Endothelial cell of umbilical vein (primary cell): Measurements from ENCODE around the gene SPDEF. TPM values are rescaled to one million over a fixed set of nuclear protein-coding genes. Genes with fewer than 3 reads are reported as not detected.

Source experiments
- BruUV-seq: library from RNA; stranded (reverse); fragments of 400-500 nt; replicated peaks from 2 replicates; lab custom pipeline; 2021; lab: Mats Ljungman, UMichigan
- CTCF ChIA-PET: fragments of 300-600, 350-600 bp; sonication (Branson Sonifier 250); formaldehyde crosslinking; loops from one replicate; lab custom pipeline; 2021; ENCODE audit warnings: antibody characterized with exemption, inconsistent platforms; lab: Charles Lee
- POLR2A ChIA-PET: fragments of 300-600, 350-600 bp; sonication (Branson Sonifier 250); formaldehyde crosslinking; loops from one replicate; lab custom pipeline; 2021; ENCODE audit warnings: antibody characterized with exemption, inconsistent platforms; lab: Charles Lee
- DNase-seq: peaks from one replicate; pipeline ENCODE4 v3.0.0-alpha.2; 2011; ENCODE audit warnings: low read depth, low spot score
- FAIRE-seq: peaks from 2 replicates; lab custom pipeline; 2011; peaks lifted over from hg19 to GRCh38; lab: Jason Lieb, UNC
- H2AFZ ChIP-seq: 2 replicates; pipeline ENCODE4 v1.6.0; 2012; ENCODE audit warnings: low read depth, low read length, control low read depth, inconsistent platforms
- H3K27ac ChIP-seq: 2 replicates; pipeline ENCODE4 v1.5.1; 2011; ENCODE audit warnings: low read depth, mild to moderate bottlenecking, control low read depth, low read length, moderate library complexity; ENCODE audit not compliant: insufficient read depth
- H3K27me3 ChIP-seq, 2 experiments: 2 replicates each; pipeline versions ENCODE4 v1.6.0 to v1.6.1; 2011; ENCODE audit warnings: low read length in 2 of 2, mixed read lengths in 1 of 2; ENCODE audit not compliant: control insufficient read depth in 2 of 2, insufficient read depth in 2 of 2
- H3K36me3 ChIP-seq, 2 experiments: 2 replicates in 1 of 2; 3 replicates in 1 of 2; pipeline ENCODE4 v1.5.1; 2011; ENCODE audit warnings: low read length in 2 of 2, mild to moderate bottlenecking in 1 of 2, moderate library complexity in 1 of 2; ENCODE audit not compliant: control insufficient read depth in 2 of 2, insufficient read depth in 2 of 2; ENCODE audit errors: extremely low read depth in 1 of 2
- H3K4me1 ChIP-seq: 3 replicates; pipeline ENCODE4 v1.5.1; 2011; ENCODE audit warnings: mild to moderate bottlenecking, low read length; ENCODE audit not compliant: control insufficient read depth, insufficient read depth; ENCODE audit errors: extremely low read depth
- H3K4me2 ChIP-seq: 2 replicates; pipeline ENCODE4 v1.6.1; 2011; ENCODE audit warnings: low read length, control low read depth, mixed read lengths; ENCODE audit not compliant: insufficient read depth
- H3K4me3 ChIP-seq, 3 experiments: fragments of 200-600 bp in 1 of 3; sonication (generic), shearing (Covaris generic) in 1 of 3; replicated peaks in 1 of 3; 2 replicates each; pipeline ENCODE4 v1.5.1; 2011 to 2016; ENCODE audit warnings: control low read depth in 3 of 3, low read length in 3 of 3, mild to moderate bottlenecking in 2 of 3, inconsistent platforms in 1 of 3, low read depth in 1 of 3, moderate library complexity in 1 of 3; ENCODE audit not compliant: insufficient read depth in 1 of 3
- H3K79me2 ChIP-seq: 2 replicates; pipeline ENCODE4 v1.6.0; 2012; ENCODE audit warnings: low read length, inconsistent platforms; ENCODE audit not compliant: control insufficient read depth, insufficient read depth
- H3K9ac ChIP-seq: replicated peaks from 2 replicates; pipeline ENCODE3; 2011; ENCODE audit warnings: low read length, control low read depth; ENCODE audit not compliant: insufficient read depth; ENCODE audit errors: extremely low read depth
- H3K9me1 ChIP-seq: replicated peaks from 3 replicates; pipeline ENCODE4 v1.6.0; 2011; ENCODE audit warnings: mild to moderate bottlenecking, low read length; ENCODE audit not compliant: control insufficient read depth, insufficient read depth; ENCODE audit errors: extremely low read depth
- H3K9me3 ChIP-seq: replicated peaks from 2 replicates; pipeline ENCODE4 v1.5.1; 2012; ENCODE audit warnings: low read length, inconsistent platforms; ENCODE audit not compliant: control insufficient read depth, insufficient read depth
- H4K20me1 ChIP-seq: replicated peaks from 2 replicates; pipeline ENCODE3; 2011; ENCODE audit warnings: mild to moderate bottlenecking, low read length; ENCODE audit not compliant: control insufficient read depth, insufficient read depth; ENCODE audit errors: extremely low read depth
- EZH2 ChIP-seq: IDR thresholded peaks from 2 replicates; pipeline ENCODE4 v1.6.1; 2012; ENCODE audit warnings: borderline replicate concordance, low read depth, mild to moderate bottlenecking, moderate library complexity, low read length, inconsistent platforms; ENCODE audit not compliant: severe bottlenecking
- FOS ChIP-seq: IDR thresholded peaks from 2 replicates; pipeline ENCODE4 v1.6.1; 2011; ENCODE audit warnings: mild to moderate bottlenecking, low read length, moderate library complexity, borderline replicate concordance; ENCODE audit not compliant: insufficient read depth
- GATA2 ChIP-seq: IDR thresholded peaks from 2 replicates; pipeline ENCODE4 v1.7.0; 2011; ENCODE audit warnings: low read depth, mild to moderate bottlenecking, moderate library complexity, mixed read lengths, low read length; ENCODE audit not compliant: insufficient read length, insufficient read depth
- JUN ChIP-seq: IDR thresholded peaks from 2 replicates; pipeline ENCODE4 v1.6.1; 2011; ENCODE audit warnings: borderline replicate concordance, low read depth; ENCODE audit not compliant: insufficient read length, insufficient read depth
- MAX ChIP-seq: IDR thresholded peaks from 2 replicates; pipeline ENCODE4 v1.6.1; 2011; ENCODE audit not compliant: insufficient read depth, insufficient read length
- MYC ChIP-seq: IDR thresholded peaks from one replicate; pipeline ENCODE4 v1.6.1; 2011; ENCODE audit warnings: mild to moderate bottlenecking, low read depth, low read length
- POLR2A ChIP-seq: IDR thresholded peaks from 2 replicates; pipeline ENCODE4 v1.6.1; 2012; ENCODE audit warnings: low read depth, mild to moderate bottlenecking, control low read depth, low read length
- POLR2AphosphoS5 ChIP-seq: IDR thresholded peaks from 2 replicates; pipeline ENCODE4 v1.6.1; 2012; ENCODE audit warnings: low read depth, mild to moderate bottlenecking, control low read depth, low read length, moderate library complexity; ENCODE audit not compliant: insufficient read depth
- dilution Hi-C: fragments of 300-500 bp; cut with MboI; formaldehyde crosslinking; loops from one replicate; pipeline ENCODE4 v1.15.0; 2019; ENCODE audit warnings: low sequenced_read_pairs; ENCODE audit not compliant: extremely low pct_ligation_motif_present
- intact Hi-C: fragments of 100-400 bp; cut with micrococcal nuclease; formaldehyde crosslinking; loops from one replicate; pipeline ENCODE4 v1.10.0; 2022
- polyA plus RNA-seq, 4 experiments: library from polyadenylated mRNA; depleted of rRNA in 3 of 4; stranded (reverse) in 3 of 4; unstranded in 1 of 4; fragments of >200 nt; gene quantifications; 2 replicates each; pipeline versions ENCODE4 v1.2.1 to v1.2.3, GENCODE V29; 2011 to 2012; ENCODE audit warnings: missing spikeins in 1 of 4
- total RNA-seq: library from RNA; stranded (reverse); gene quantifications from 2 replicates; pipeline ENCODE4 v1.2.3, GENCODE V29; 2021
- TF ChIP-seq, protein P1 (sequence below), 2 donors: IDR thresholded peaks; 1 replicate in 1 of 2; 2 replicates in 1 of 2; pipeline ENCODE4 v1.5.1; 2011; ENCODE audit warnings: low read length in 2 of 2, mild to moderate bottlenecking in 2 of 2, moderate library complexity in 2 of 2, control low read depth in 1 of 2, inconsistent platforms in 1 of 2, low read depth in 1 of 2; ENCODE audit not compliant: insufficient read depth in 1 of 2; ENCODE audit errors: extremely low read depth in 1 of 2

The SPDEF gene
- total and polyA plus RNA-seq, 2 donors (not counting 3 experiments of a cell fraction or from before 2014, with no cell fraction given), result not detected

DNA sequence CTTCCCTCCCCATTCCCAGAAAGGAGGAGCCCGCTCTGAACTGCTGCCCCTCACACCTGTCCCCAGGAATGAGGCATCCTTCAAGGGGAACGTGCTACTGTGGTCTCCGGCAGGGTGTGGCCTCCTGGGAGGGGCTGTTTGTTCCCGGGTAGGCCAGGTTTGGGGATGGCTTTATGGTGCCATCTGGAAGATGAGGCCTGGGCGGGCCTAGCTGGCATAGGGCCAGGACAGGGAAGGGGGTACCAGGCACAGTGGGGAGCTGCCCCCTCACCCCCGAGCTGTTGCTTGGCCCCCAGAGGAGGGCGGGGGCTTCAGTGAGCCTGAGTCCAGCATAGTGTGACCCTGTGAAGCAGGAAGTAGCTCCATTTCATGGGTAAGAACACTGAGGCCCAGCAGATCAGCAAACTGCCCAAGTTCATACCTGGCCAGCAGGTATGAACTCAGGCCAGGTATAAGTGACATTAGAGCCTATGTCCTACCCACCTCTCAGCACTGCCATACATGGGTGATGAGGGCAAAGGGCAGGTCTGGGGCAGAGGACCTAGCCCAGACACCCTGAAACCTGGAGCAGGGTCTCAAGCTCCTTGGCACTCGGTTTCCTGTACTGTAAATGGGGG, 17.5 kb upstream of the SPDEF start:
- H3K27me3 ChIP-seq, result no peaks in the 10 kb centered on the region
- dilution Hi-C loops (no loop called here), intact Hi-C loops (no loop called here)
- no peaks in the 10 kb centered on the region for H3K4me1 ChIP-seq
- no peak for DNase-seq
- H3K79me2 ChIP-seq, result no peaks in the 10 kb centered on the region
- no peaks in the 10 kb centered on the region for H3K9me1 ChIP-seq
- H3K9me3 ChIP-seq, result no peaks in the 10 kb centered on the region
- H3K9ac ChIP-seq, result no peak overlapping the region
- H3K36me3 ChIP-seq, result no peaks in the 10 kb centered on the region
- no peak for FAIRE-seq
- no peak overlapping the region for H3K4me2 ChIP-seq
- no peak overlapping the region for H3K4me3 ChIP-seq
- no peak overlapping the region for H3K27ac ChIP-seq
- ChIA-PET POLR2A (interaction anchor here (0.7 kb wide), 1 partner anchor 26 kb away, joined by 3 read pairs; no protein-coding TSS in a partner anchor), CTCF (interaction anchor here (0.8 to 1.3 kb wide), 2 partner anchors 20 to 36 kb away, joined by 3 to 5 read pairs; no protein-coding TSS in a partner anchor)
- H4K20me1 ChIP-seq, result no peaks in the 10 kb centered on the region
- BruUV-seq, result no TSS peak
- H2AFZ ChIP-seq, result no peak overlapping the region
- TF ChIP-seq MAX (no peak), MYC (no peak), POLR2A (no peak), FOS (no peak), JUN (no peak), GATA2 (no peak), POLR2AphosphoS5 (no peak), EZH2 (no peak)
- TF ChIP-seq, protein P1, sequence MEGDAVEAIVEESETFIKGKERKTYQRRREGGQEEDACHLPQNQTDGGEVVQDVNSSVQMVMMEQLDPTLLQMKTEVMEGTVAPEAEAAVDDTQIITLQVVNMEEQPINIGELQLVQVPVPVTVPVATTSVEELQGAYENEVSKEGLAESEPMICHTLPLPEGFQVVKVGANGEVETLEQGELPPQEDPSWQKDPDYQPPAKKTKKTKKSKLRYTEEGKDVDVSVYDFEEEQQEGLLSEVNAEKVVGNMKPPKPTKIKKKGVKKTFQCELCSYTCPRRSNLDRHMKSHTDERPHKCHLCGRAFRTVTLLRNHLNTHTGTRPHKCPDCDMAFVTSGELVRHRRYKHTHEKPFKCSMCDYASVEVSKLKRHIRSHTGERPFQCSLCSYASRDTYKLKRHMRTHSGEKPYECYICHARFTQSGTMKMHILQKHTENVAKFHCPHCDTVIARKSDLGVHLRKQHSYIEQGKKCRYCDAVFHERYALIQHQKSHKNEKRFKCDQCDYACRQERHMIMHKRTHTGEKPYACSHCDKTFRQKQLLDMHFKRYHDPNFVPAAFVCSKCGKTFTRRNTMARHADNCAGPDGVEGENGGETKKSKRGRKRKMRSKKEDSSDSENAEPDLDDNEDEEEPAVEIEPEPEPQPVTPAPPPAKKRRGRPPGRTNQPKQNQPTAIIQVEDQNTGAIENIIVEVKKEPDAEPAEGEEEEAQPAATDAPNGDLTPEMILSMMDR (IDR thresholded peaks at IDR 0.05; ENCODE audit: extremely low read depth in 1 of 2, insufficient read depth in 1 of 2, low read depth in 1 of 2, low read length in 2 of 2), result no peak
